Smooth muscle cell (in vitro differentiated cells): ENCODE results near the gene ORC1. TPM values are rescaled to one million over a fixed set of nuclear protein-coding genes. Genes with fewer than 3 reads are reported as not detected.
A peak's percentile ranks its signal among the peaks of the same experiment; 100 is the strongest.

ENCODE experiments used
- DNase-seq: peaks from one replicate; lab custom pipeline; 2025; ENCODE audit not compliant: unreplicated experiment; lab: John Stamatoyannopoulos, UW
- H2AFZ ChIP-seq: fragments of 200-600 bp; sonication (generic); 2 replicates; pipeline ENCODE4 v1.6.0; 2016; ENCODE audit warnings: antibody characterized with exemption, low read depth, mild to moderate bottlenecking
- H3F3A ChIP-seq: fragments of 200-600 bp; sonication (generic); 2 replicates; pipeline ENCODE4 v1.6.0; 2017; ENCODE audit warnings: antibody characterized with exemption, low read depth
- H3K27ac ChIP-seq: fragments of 200-600 bp; sonication (generic); 2 replicates; pipeline ENCODE4 v1.5.1; 2016; ENCODE audit warnings: low read depth, mild to moderate bottlenecking
- H3K27me3 ChIP-seq: fragments of 200-600 bp; sonication (generic); 2 replicates; pipeline ENCODE4 v1.6.1; 2016; ENCODE audit warnings: low read depth, mild to moderate bottlenecking
- H3K36me3 ChIP-seq: fragments of 200-600 bp; sonication (generic); 2 replicates; pipeline ENCODE4 v1.5.1; 2016; ENCODE audit warnings: low read depth
- H3K4me1 ChIP-seq: fragments of 200-600 bp; sonication (generic); 2 replicates; pipeline ENCODE4 v1.5.1; 2016; ENCODE audit warnings: low read depth
- H3K4me2 ChIP-seq: fragments of 200-600 bp; sonication (generic); 2 replicates; pipeline ENCODE4 v1.6.0; 2016; ENCODE audit warnings: mild to moderate bottlenecking
- H3K4me3 ChIP-seq: fragments of 200-600 bp; sonication (generic); 2 replicates; pipeline ENCODE4 v1.5.1; 2016; ENCODE audit warnings: mild to moderate bottlenecking
- H3K79me2 ChIP-seq: fragments of 200-600 bp; sonication (generic); 2 replicates; pipeline ENCODE4 v1.6.0; 2016; ENCODE audit warnings: low read depth, mild to moderate bottlenecking
- H3K9ac ChIP-seq: fragments of 200-600 bp; sonication (generic); 2 replicates; pipeline ENCODE4 v1.6.0; 2016; ENCODE audit warnings: low read depth
- H3K9me3 ChIP-seq: fragments of 200-600 bp; sonication (generic); replicated peaks from 2 replicates; pipeline ENCODE4 v1.5.1; 2016; ENCODE audit warnings: low read depth
- H4K20me1 ChIP-seq: fragments of 200-600 bp; sonication (generic); 2 replicates; pipeline ENCODE4 v1.6.0; 2016; ENCODE audit warnings: low read depth
- CTCF ChIP-seq: fragments of 200-600 bp; sonication (generic); IDR thresholded peaks from 2 replicates; pipeline ENCODE4 v1.5.1; 2017; ENCODE audit warnings: borderline replicate concordance, mild to moderate bottlenecking, antibody characterized with exemption; ENCODE audit not compliant: insufficient read depth, poor library complexity, severe bottlenecking
- WGBS: methylation state at CpG from one replicate; pipeline ENCODE4 v1.1.7; 2016; ENCODE audit warnings: low lambda C conversion rate; 5-methylcytosine and 5-hydroxymethylcytosine counted together
- polyA plus RNA-seq: library from polyadenylated mRNA; unstranded; fragments of >200 nt; fragmentation: Nextera tagmentation; extraction: Ambion mirVana; gene quantifications from 2 replicates; pipeline ENCODE4 v1.2.1, GENCODE V29; 2016
- total RNA-seq: library from RNA; depleted of rRNA; stranded (reverse); fragments of >200 nt; gene quantifications from 2 replicates; pipeline ENCODE4 v1.2.3, GENCODE V29; 2014

Gene ORC1
- total and polyA plus RNA-seq, 2 experiments from 2014 or later: 2.5 to 3.5 TPM

DNA sequence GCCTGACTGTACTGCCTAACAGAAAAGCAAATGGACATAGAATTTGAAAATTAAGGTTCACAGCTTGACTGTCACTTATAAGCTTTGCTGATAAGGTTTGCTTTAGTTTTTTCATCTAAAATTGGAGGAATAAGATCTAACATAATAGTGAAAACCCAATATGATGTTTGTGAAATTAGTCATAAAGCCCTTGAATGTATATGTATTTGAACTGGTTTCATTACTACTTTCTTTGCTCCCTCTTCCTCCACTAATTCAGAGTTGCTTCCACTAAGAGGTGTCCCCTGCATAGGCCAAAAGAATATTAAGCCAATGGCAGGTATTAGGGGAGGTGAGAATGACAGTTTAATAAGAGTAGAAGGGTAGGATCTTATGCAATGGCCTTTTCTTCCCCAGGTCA, 10.7 kb upstream of the ORC1 start:
- H3F3A ChIP-seq: no peaks in the 10 kb centered on the region
- H3K4me3 ChIP-seq: no peak overlapping the region
- no peaks in the 10 kb centered on the region for H3K27me3 ChIP-seq
- peaks cover 48% of the 10 kb centered on the region for H3K36me3 ChIP-seq
- DNase-seq: no peak
- no peak overlapping the region for H3K27ac ChIP-seq
- H3K79me2 ChIP-seq: no peaks in the 10 kb centered on the region
- H2AFZ ChIP-seq: no peak overlapping the region
- no peak overlapping the region for H3K4me2 ChIP-seq
- no peak for TF ChIP-seq CTCF
- no peaks in the 10 kb centered on the region for H3K9me3 ChIP-seq
- H4K20me1 ChIP-seq: no peaks in the 10 kb centered on the region
- H3K4me1 ChIP-seq: no peaks in the 10 kb centered on the region
- H3K9ac ChIP-seq: no peak overlapping the region

DNA sequence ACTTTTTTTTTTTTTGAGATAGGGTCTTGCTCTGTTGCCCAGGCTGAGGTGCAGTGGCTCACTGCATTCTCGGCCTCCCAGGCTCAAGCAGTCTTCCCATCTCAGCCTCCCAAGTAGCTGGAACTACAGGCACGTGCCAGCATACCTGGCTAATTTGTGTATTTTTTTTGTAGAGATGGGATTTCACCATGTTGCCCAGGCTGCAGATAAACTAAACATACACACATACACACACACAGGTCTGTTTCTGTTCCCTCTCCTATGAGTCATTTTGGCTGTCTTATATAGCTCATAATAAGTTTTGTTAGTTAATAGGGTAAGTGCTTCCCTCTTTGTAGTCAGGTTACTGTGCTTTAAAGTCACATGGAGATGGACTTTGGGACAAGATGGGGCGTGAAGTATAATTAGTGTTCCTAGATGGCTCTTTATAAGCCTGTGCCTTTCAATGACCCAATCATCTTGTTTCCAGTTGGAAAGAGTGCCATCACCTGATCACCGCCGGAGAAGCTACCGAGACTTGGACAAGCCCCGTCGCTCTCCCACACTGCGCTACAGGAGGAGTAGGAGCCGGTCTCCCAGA, 9.3 kb upstream of the ORC1 start:
- no peaks in the 10 kb centered on the region for H3K9me3 ChIP-seq
- H3K4me3 ChIP-seq: no peak overlapping the region
- H3K27me3 ChIP-seq: no peaks in the 10 kb centered on the region
- no peaks in the 10 kb centered on the region for H4K20me1 ChIP-seq
- no peak for DNase-seq
- no peak overlapping the region for H3K4me2 ChIP-seq
- H3K9ac ChIP-seq: no peak overlapping the region
- H3K4me1 ChIP-seq: no peaks in the 10 kb centered on the region
- H2AFZ ChIP-seq: no peak overlapping the region
- H3K79me2 ChIP-seq: peaks cover 6% of the 10 kb centered on the region
- peak overlapping the region; percentile 11 for H3K27ac ChIP-seq
- no peaks in the 10 kb centered on the region for H3F3A ChIP-seq
- 96% methylated on average over 10 of the region's 10 CpGs for WGBS
- no peak for TF ChIP-seq CTCF
- peaks cover 52% of the 10 kb centered on the region for H3K36me3 ChIP-seq

DNA sequence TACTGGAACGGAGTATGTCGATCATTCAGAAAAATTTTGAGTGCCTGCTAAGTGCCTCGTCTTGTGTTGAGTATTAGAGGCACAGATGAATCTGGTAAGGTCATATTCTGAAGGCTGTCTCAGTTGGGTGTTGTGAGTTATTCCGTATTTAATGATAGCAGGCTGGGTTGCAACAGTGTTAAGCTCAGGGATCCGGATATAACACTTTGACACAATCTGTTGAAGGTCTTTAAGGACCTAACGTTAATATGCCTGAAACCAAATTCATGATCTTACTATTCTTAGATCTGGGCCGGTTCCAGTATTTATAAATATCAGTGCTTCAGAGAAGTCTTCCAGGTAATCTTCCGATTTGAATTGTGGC, 734 bp upstream of the ORC1 start:
- peak overlapping the region; percentile 91 for H3K4me2 ChIP-seq
- H3K9ac ChIP-seq: peak overlapping the region; percentile 91
- TF ChIP-seq CTCF: no peak
- no peaks in the 10 kb centered on the region for H3K9me3 ChIP-seq
- H4K20me1 ChIP-seq: no peaks in the 10 kb centered on the region
- peak overlapping the region; percentile 78 for H2AFZ ChIP-seq
- DNase-seq: no peak
- H3K27ac ChIP-seq: peak overlapping the region; percentile 89
- 7% methylated on average over 8 of the region's 8 CpGs for WGBS
- peak overlapping the region; percentile 68 for H3K4me3 ChIP-seq
- peaks cover 5% of the 10 kb centered on the region for H3F3A ChIP-seq
- no peaks in the 10 kb centered on the region for H3K27me3 ChIP-seq
- peaks cover 13% of the 10 kb centered on the region for H3K4me1 ChIP-seq
- H3K79me2 ChIP-seq: peaks cover 42% of the 10 kb centered on the region
- peaks cover 9% of the 10 kb centered on the region for H3K36me3 ChIP-seq

- peak overlapping the region; percentile 81 for H2AFZ ChIP-seq
- TF ChIP-seq CTCF: no peak
- H4K20me1 ChIP-seq: no peaks in the 10 kb centered on the region
- peak overlapping the region; percentile 68 for H3K4me3 ChIP-seq
- H3F3A ChIP-seq: peaks cover 5% of the 10 kb centered on the region
- H3K27ac ChIP-seq: peak overlapping the region; percentile 89
- no peak for DNase-seq
- WGBS: 2% methylated on average over 16 of the region's 16 CpGs
- peaks cover 13% of the 10 kb centered on the region for H3K4me1 ChIP-seq
- H3K9ac ChIP-seq: peak overlapping the region; percentile 28
- peaks cover 37% of the 10 kb centered on the region for H3K79me2 ChIP-seq
- peak overlapping the region; percentile 91 for H3K4me2 ChIP-seq
- H3K9me3 ChIP-seq: no peaks in the 10 kb centered on the region
- H3K27me3 ChIP-seq: no peaks in the 10 kb centered on the region
- H3K36me3 ChIP-seq: no peaks in the 10 kb centered on the region
Measured at GRCh38 chr1:52403566-52404115, 582 bp downstream of the ORC1 start.
